Kidney (tissue), 14 donors: ENCODE results near the gene MGAT4A. TPM values are rescaled to one million over a fixed set of nuclear protein-coding genes. Genes with fewer than 3 reads are reported as not detected.
"Not testable (repeated sequence)": the region's sequence is repeated elsewhere in the genome, so short reads cannot be mapped to it uniquely, and the experiment has no call there.

Experiments used
- DNase-seq, 5 donors: peaks; one replicate each; pipeline ENCODE4 v3.0.0-alpha.2; 2013 to 2020
- FAIRE-seq: peaks from 2 replicates; lab custom pipeline; 2012; peaks lifted over from hg19 to GRCh38; lab: Jason Lieb, UNC
- H3K27ac ChIP-seq, 2 donors: one replicate each; pipeline ENCODE4 v1.7.0; 2013; ENCODE audit warnings: low read depth in 2 of 2, low read length in 2 of 2, inconsistent platforms in 1 of 2
- H3K27me3 ChIP-seq: one replicate; pipeline ENCODE4 v1.7.1; 2013; ENCODE audit warnings: low read length, inconsistent platforms; ENCODE audit not compliant: control insufficient read depth, insufficient read depth
- H3K36me3 ChIP-seq, 3 donors: one replicate each; pipeline versions ENCODE4 v1.7.0 to v1.7.1; 2013; ENCODE audit warnings: low read length in 3 of 3, control low read depth in 1 of 3, inconsistent platforms in 1 of 3; ENCODE audit not compliant: insufficient read depth in 3 of 3, control insufficient read depth in 2 of 3
- H3K4me1 ChIP-seq, 3 donors: one replicate each; pipeline versions ENCODE4 v1.7.0 to v1.7.1; 2013; ENCODE audit warnings: low read length in 3 of 3, inconsistent platforms in 1 of 3, low read depth in 1 of 3; ENCODE audit not compliant: control insufficient read depth in 2 of 3, insufficient read depth in 2 of 3
- H3K4me3 ChIP-seq, 3 donors: one replicate each; pipeline versions ENCODE4 v1.7.0 to v1.8.1; 2013; ENCODE audit warnings: low read length in 3 of 3, control low read depth in 1 of 3, inconsistent platforms in 1 of 3
- H3K9ac ChIP-seq, 3 donors: one replicate each; pipeline versions ENCODE4 v1.7.0 to v1.7.1; 2013; ENCODE audit warnings: low read length in 3 of 3, control low read depth in 1 of 3, inconsistent platforms in 1 of 3
- H3K9me3 ChIP-seq, 3 donors: one replicate each; pipeline versions ENCODE4 v1.7.0 to v1.7.1; 2013; ENCODE audit warnings: low read length in 3 of 3, control low read depth in 1 of 3, inconsistent platforms in 1 of 3; ENCODE audit not compliant: control insufficient read depth in 2 of 3, insufficient read depth in 1 of 3
- CTCF ChIP-seq: IDR thresholded peaks from 3 replicates; pipeline ENCODE4 v1.5.1; 2012; ENCODE audit warnings: mild to moderate bottlenecking, moderate library complexity, borderline replicate concordance; ENCODE audit not compliant: insufficient read depth; ENCODE audit errors: extremely low read depth
- intact Hi-C: fragments of 100-400 bp; cut with DNase I; formaldehyde crosslinking; loops from one replicate; pipeline ENCODE4 v1.11.1; 2022
- polyA plus RNA-seq: library from polyadenylated mRNA; stranded (reverse); fragments of 350-450 nt; fragmentation: Illumina TruSeq; extraction: RNeasy Lipid Tissue Mini Kit (QIAGEN cat#74804); gene quantifications from one replicate; pipeline ENCODE4 v1.2.3, GENCODE V29; 2014; ENCODE audit warnings: low read depth, low replicate concordance; ENCODE audit not compliant: insufficient read depth
- total RNA-seq: library from RNA; stranded (reverse); fragmentation: NEBNext Ultra II Directional; extraction: Animal tissue kit (Norgen Biotek cat#: 25700); gene quantifications from one replicate; pipeline ENCODE4 v1.2.1, GENCODE V29; 2021
- donor health status: control.
- donor health status: control.
- donor health status: control.
- donor health status: control.
- donor health status: control.
- donor health status: DM: yes; HTN: yes; CAD: no.
- donor health status: Normal renal cell carcinoma (clear cell type).

The MGAT4A gene
- total and polyA plus RNA-seq, 2 donors from 2014 or later, result 23.5 to 101 TPM

GRCh38 chr2:98663511-98664090 lies 67.3 kb downstream of the MGAT4A start:
- Histone ChIP-seq H3K9ac (no peak overlapping the region), H3K27ac (no peak overlapping the region), H3K4me1 (no peaks in the 10 kb centered on the region), H3K4me3 (no peak overlapping the region), H3K27me3 (no peaks in the 10 kb centered on the region), H3K36me3 (peaks cover 0 to 3% (median 0%) of the 10 kb centered on the region in 3 donors), H3K9me3 (no peaks in the 10 kb centered on the region)
- intact Hi-C loops, result no loop called here
- TF ChIP-seq CTCF, result no peak
- no peak for FAIRE-seq
- DNase-seq, result no peak

- H3K36me3 ChIP-seq, DNase-seq, H3K27me3 ChIP-seq, H3K9ac ChIP-seq, H3K9me3 ChIP-seq, H3K4me3 ChIP-seq, intact Hi-C loops, H3K27ac ChIP-seq, H3K4me1 ChIP-seq, FAIRE-seq: not testable (repeated sequence)
These were observed 71.5 kb downstream of the MGAT4A start for GRCh38 chr2:98659491-98659840.

GRCh38 chr2:98658816-98659490 lies 72.0 kb downstream of the MGAT4A start:
- H3K36me3 ChIP-seq, result peaks cover 0 to 3% (median 0%) of the 10 kb centered on the region in 3 donors
- no peaks in the 10 kb centered on the region for H3K9me3 ChIP-seq
- H3K9ac ChIP-seq, result no peak overlapping the region
- TF ChIP-seq CTCF, result no peak
- intact Hi-C loops, result no loop called here
- H3K4me1 ChIP-seq, result no peaks in the 10 kb centered on the region
- H3K4me3 ChIP-seq, result no peak overlapping the region
- no peaks in the 10 kb centered on the region for H3K27me3 ChIP-seq
- DNase-seq (no peak), FAIRE-seq (no peak)
- H3K27ac ChIP-seq, result no peak overlapping the region

GRCh38 chr2:98656800-98657199 lies 74.1 kb downstream of the MGAT4A start:
- H3K4me1 ChIP-seq, result no peaks in the 10 kb centered on the region
- no peaks in the 10 kb centered on the region for H3K9me3 ChIP-seq
- DNase-seq (no peak), FAIRE-seq (no peak)
- no peak for TF ChIP-seq CTCF
- H3K4me3 ChIP-seq, result no peak overlapping the region
- H3K36me3 ChIP-seq, result peaks cover 0 to under 1% (median 0%) of the 10 kb centered on the region in 3 donors
- H3K27ac ChIP-seq, result no peak overlapping the region
- no peaks in the 10 kb centered on the region for H3K27me3 ChIP-seq
- intact Hi-C loops, result no loop called here
- no peak overlapping the region for H3K9ac ChIP-seq
